CD14-positive monocyte (primary cell): ENCODE results near the gene BRI3. TPM values are rescaled to one million over a fixed set of nuclear protein-coding genes. Genes with fewer than 3 reads are reported as not detected.

ENCODE experiments used
- DNase-seq, 3 donors: peaks; one replicate each; pipeline ENCODE4 v3.0.0-alpha.2; 2011 to 2022
- H2AFZ ChIP-seq: 2 replicates; pipeline ENCODE4 v1.6.0; 2012; ENCODE audit warnings: mild to moderate bottlenecking, low read depth, low read length, inconsistent platforms; ENCODE audit not compliant: insufficient read depth, poor library complexity, severe bottlenecking
- H3K27ac ChIP-seq, 2 donors: 1 replicate in 1 of 2; 2 replicates in 1 of 2; pipeline ENCODE4 v1.5.1; 2012 to 2013; ENCODE audit warnings: low read length in 2 of 2, control low read depth in 1 of 2, inconsistent platforms in 1 of 2, low read depth in 1 of 2, mild to moderate bottlenecking in 1 of 2
- H3K27me3 ChIP-seq, 2 donors: one replicate each; pipeline versions ENCODE4 v1.6.0 to v1.6.1; 2011 to 2013; ENCODE audit warnings: low read length in 2 of 2; ENCODE audit not compliant: control insufficient read depth in 2 of 2, insufficient read depth in 2 of 2
- H3K36me3 ChIP-seq, 2 donors: replicated peaks in 1 of 2; 1 replicate in 1 of 2; 2 replicates in 1 of 2; pipeline versions ENCODE4 v1.5.1 to v1.6.1; 2012 to 2013; ENCODE audit warnings: low read length in 2 of 2, control low read depth in 1 of 2, inconsistent platforms in 1 of 2, mild to moderate bottlenecking in 1 of 2; ENCODE audit not compliant: insufficient read depth in 2 of 2, control insufficient read depth in 1 of 2
- H3K4me1 ChIP-seq, 2 donors: 1 replicate in 1 of 2; 2 replicates in 1 of 2; pipeline versions ENCODE4 v1.5.1 to v1.6.1; 2012 to 2013; ENCODE audit warnings: low read length in 2 of 2, control low read depth in 1 of 2, inconsistent platforms in 1 of 2, mild to moderate bottlenecking in 1 of 2, moderate library complexity in 1 of 2; ENCODE audit not compliant: insufficient read depth in 2 of 2, control insufficient read depth in 1 of 2
- H3K4me2 ChIP-seq: replicated peaks from 2 replicates; pipeline ENCODE3; 2012; ENCODE audit warnings: low read length, moderate library complexity, mild to moderate bottlenecking; ENCODE audit not compliant: poor library complexity, severe bottlenecking; ENCODE audit errors: extremely low read depth
- H3K4me3 ChIP-seq, 3 experiments: fragments of 200-600 bp in 1 of 3; sonication (generic) in 1 of 3; replicated peaks in 1 of 3; 1 replicate in 2 of 3; 2 replicates in 1 of 3; pipeline ENCODE4 v1.5.1; 2011 to 2013; ENCODE audit warnings: low read length in 3 of 3, mild to moderate bottlenecking in 3 of 3, control low read depth in 2 of 3, low read depth in 2 of 3, inconsistent platforms in 1 of 3, moderate library complexity in 1 of 3
- H3K79me2 ChIP-seq: 2 replicates; pipeline ENCODE4 v1.6.0; 2012; ENCODE audit warnings: mild to moderate bottlenecking, control low read depth, inconsistent platforms, low read length, moderate library complexity; ENCODE audit not compliant: insufficient read depth
- H3K9ac ChIP-seq: 2 replicates; pipeline ENCODE4 v1.6.0; 2017; ENCODE audit warnings: low read length, mild to moderate bottlenecking; ENCODE audit not compliant: insufficient read depth, poor library complexity, severe bottlenecking
- H3K9me3 ChIP-seq, 2 donors: replicated peaks in 1 of 2; 1 replicate in 1 of 2; 2 replicates in 1 of 2; pipeline versions ENCODE4 v1.5.1 to v1.6.1; 2012 to 2013; ENCODE audit warnings: low read length in 2 of 2, control low read depth in 1 of 2; ENCODE audit not compliant: control insufficient read depth in 1 of 2, insufficient read depth in 1 of 2
- H4K20me1 ChIP-seq: 2 replicates; pipeline ENCODE4 v1.6.0; 2012; ENCODE audit warnings: mild to moderate bottlenecking, low read length, control low read depth, moderate library complexity; ENCODE audit not compliant: insufficient read depth
- H3K27ac Mint-ChIP-seq, 7 donors: one replicate each; pipeline ENCODE4 v1.8.0; 2020; ENCODE audit warnings: mild to moderate bottlenecking in 7 of 7, mixed read lengths in 7 of 7, moderate library complexity in 6 of 7, inconsistent platforms in 2 of 7
- H3K27me3 Mint-ChIP-seq, 3 donors: one replicate each; pipeline ENCODE4 v1.8.0; 2021 to 2022; ENCODE audit warnings: low read depth in 3 of 3, mild to moderate bottlenecking in 3 of 3, mixed read lengths in 3 of 3, moderate library complexity in 3 of 3, inconsistent platforms in 1 of 3
- H3K36me3 Mint-ChIP-seq, 2 donors: one replicate each; pipeline ENCODE4 v1.8.0; 2020; ENCODE audit warnings: mixed read lengths in 2 of 2, inconsistent platforms in 1 of 2, mild to moderate bottlenecking in 1 of 2
- H3K4me1 Mint-ChIP-seq: one replicate; pipeline ENCODE4 v1.8.0; 2020; ENCODE audit warnings: mild to moderate bottlenecking, mixed read lengths
- H3K4me3 Mint-ChIP-seq, 2 donors: one replicate each; pipeline ENCODE4 v1.8.0; 2020; ENCODE audit warnings: mild to moderate bottlenecking in 2 of 2, mixed read lengths in 2 of 2, moderate library complexity in 1 of 2
- H3K9me3 Mint-ChIP-seq, 7 donors: one replicate each; pipeline ENCODE4 v1.8.0; 2020 to 2022; ENCODE audit warnings: mixed read lengths in 7 of 7, mild to moderate bottlenecking in 6 of 7, moderate library complexity in 6 of 7, inconsistent platforms in 2 of 7
- CTCF ChIP-seq: fragments of 200-600 bp; IDR thresholded peaks from one replicate; pipeline ENCODE4 v1.8.0; 2022; ENCODE audit warnings: antibody characterized with exemption, mild to moderate bottlenecking
- WGBS: methylation state at CpG from one replicate; pipeline ENCODE4 v1.1.5; 2013; ENCODE audit warnings: missing lambda C conversion rate; ENCODE audit not compliant: insufficient coverage; 5-methylcytosine and 5-hydroxymethylcytosine counted together
- intact Hi-C, 2 donors: fragments of 100-400 bp; cut with micrococcal nuclease; formaldehyde crosslinking; loops; one replicate each; pipeline versions ENCODE4 v1.15.0 to v1.15.1; 2023
- polyA plus RNA-seq, 3 donors: library from polyadenylated mRNA; depleted of rRNA in 1 of 3; unstranded in 2 of 3; stranded (reverse) in 1 of 3; fragments of 300-500 nt in 2 of 3; fragments of >200 nt in 1 of 3; fragmentation: Illumina TruSeq in 2 of 3; gene quantifications; 1 replicate in 2 of 3; 2 replicates in 1 of 3; pipeline ENCODE4 v1.2.3, GENCODE V29; 2012 to 2021

BRI3 gene
- polyA plus RNA-seq, 3 donors: 120 to 273 (median 149) TPM

DNA sequence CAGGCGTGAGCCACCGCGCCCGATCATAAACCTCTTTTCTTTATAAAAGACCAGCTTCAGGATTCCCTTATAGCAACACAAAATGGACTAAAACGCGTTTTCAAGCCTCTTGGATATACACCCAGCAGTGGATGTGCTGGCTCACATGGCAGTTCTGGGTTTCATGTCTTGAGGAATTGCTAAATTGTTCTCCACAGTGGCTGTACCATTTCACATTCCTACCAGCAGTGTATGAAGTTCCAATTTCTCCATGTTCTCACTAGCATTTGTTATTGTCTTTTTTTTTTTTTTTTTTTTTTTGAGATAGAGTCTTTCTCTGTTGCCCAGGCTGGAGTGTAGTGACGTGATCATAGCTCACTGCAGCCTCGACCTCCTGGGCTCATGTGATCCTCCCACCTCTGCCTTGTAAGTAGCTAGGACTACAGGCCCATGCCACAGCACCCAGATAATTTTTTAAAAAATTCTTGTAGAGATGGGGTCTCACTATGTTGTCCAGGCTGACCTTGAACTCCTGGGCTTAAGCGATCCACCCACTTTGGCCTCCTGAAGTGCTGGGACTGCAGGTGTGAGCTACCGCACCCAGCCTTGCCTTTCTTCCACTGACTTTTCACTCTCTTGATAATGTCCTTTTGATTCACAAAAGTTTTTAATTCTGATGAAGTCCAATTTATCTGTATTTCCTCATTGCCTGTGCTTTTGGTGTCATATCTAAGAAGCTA is 46.9 kb upstream of the BRI3 start:
- no peaks in the 10 kb centered on the region for H3K27me3 ChIP-seq
- no peaks in the 10 kb centered on the region for H3K4me1 ChIP-seq
- no peaks in the 10 kb centered on the region for H3K9me3 ChIP-seq
- H3K27ac ChIP-seq: no peak overlapping the region
- DNase-seq: no peak
- no peak overlapping the region for H3K4me3 ChIP-seq
- no peaks in the 10 kb centered on the region for H3K79me2 ChIP-seq
- H3K9ac ChIP-seq: no peak overlapping the region
- H3K36me3 Mint-ChIP-seq: peaks cover 63 to 88% of the 10 kb centered on the region in 2 donors
- intact Hi-C loops: no loop called here
- TF ChIP-seq CTCF: no peak
- H4K20me1 ChIP-seq: no peaks in the 10 kb centered on the region
- H2AFZ ChIP-seq: no peak overlapping the region
- peaks cover 0 to 2% (median 0%) of the 10 kb centered on the region in 7 donors for H3K9me3 Mint-ChIP-seq
- no peak overlapping the region for H3K27ac Mint-ChIP-seq
- no peaks in the 10 kb centered on the region for H3K4me1 Mint-ChIP-seq
- peaks cover 65 to 90% of the 10 kb centered on the region in 2 donors for H3K36me3 ChIP-seq
- H3K27me3 Mint-ChIP-seq: no peaks in the 10 kb centered on the region
- no peak overlapping the region for H3K4me3 Mint-ChIP-seq
- 98% methylated on average over 8 of the region's 10 CpGs for WGBS
- H3K4me2 ChIP-seq: no peak overlapping the region

GRCh38 chr7:98235901-98236300 is 45.6 kb upstream of the BRI3 start:
- Histone ChIP-seq H3K9me3 (no peaks in the 10 kb centered on the region), H3K27me3 (no peaks in the 10 kb centered on the region), H3K36me3 (peaks cover 69 to 90% of the 10 kb centered on the region in 2 donors), H4K20me1 (peaks cover 3% of the 10 kb centered on the region), H3K9ac (no peak overlapping the region), H3K79me2 (no peaks in the 10 kb centered on the region), H3K4me2 (no peak overlapping the region), H3K4me3 (no peak overlapping the region), H3K27ac (no peak overlapping the region), H3K4me1 (no peaks in the 10 kb centered on the region), H2AFZ (no peak overlapping the region)
- intact Hi-C loops: no loop called here
- no peaks in the 10 kb centered on the region for H3K27me3 Mint-ChIP-seq
- peaks cover 67 to 89% of the 10 kb centered on the region in 2 donors for H3K36me3 Mint-ChIP-seq
- H3K4me3 Mint-ChIP-seq: no peak overlapping the region
- no peak for DNase-seq
- peaks cover 0 to 2% (median 0%) of the 10 kb centered on the region in 7 donors for H3K9me3 Mint-ChIP-seq
- peak overlapping the region in 1 of 7 donors; percentile 25 for H3K27ac Mint-ChIP-seq
- no peak for TF ChIP-seq CTCF
- no peaks in the 10 kb centered on the region for H3K4me1 Mint-ChIP-seq
- 97% methylated on average over 9 of the region's 11 CpGs for WGBS
